MG63 (cell line): ENCODE measurements around the gene FBXO21. TPM values are rescaled to one million over a fixed set of nuclear protein-coding genes. Genes with fewer than 3 reads are reported as not detected.
"Not testable (repeated sequence)": the region's sequence is repeated elsewhere in the genome, so short reads cannot be mapped to it uniquely, and the experiment has no call there.

Experiments used
- DNase-seq: peaks from one replicate; pipeline ENCODE4 v3.0.0-alpha.2; 2020
- H3K27me3 ChIP-seq: fragments of 250-450 bp; sonication (Bioruptor Pico); 2 replicates; pipeline ENCODE4 v1.5.1; 2020; ENCODE audit warnings: mild to moderate bottlenecking, moderate library complexity
- H3K36me3 ChIP-seq: fragments of 250-450 bp; sonication (Bioruptor Pico); 2 replicates; pipeline ENCODE4 v1.5.1; 2020; ENCODE audit warnings: mild to moderate bottlenecking, moderate library complexity
- H3K4me3 ChIP-seq: fragments of 250-450 bp; sonication (Bioruptor Pico); 2 replicates; pipeline ENCODE4 v1.5.1; 2020; ENCODE audit warnings: mild to moderate bottlenecking, moderate library complexity
- H3K9me3 ChIP-seq: fragments of 250-450 bp; sonication (Bioruptor Pico); 2 replicates; pipeline ENCODE4 v1.5.1; 2020; ENCODE audit warnings: mild to moderate bottlenecking, moderate library complexity
- total RNA-seq: library from RNA; depleted of rRNA; stranded (reverse); fragments of >200 nt; shearing (Covaris generic); gene quantifications from 2 replicates; pipeline ENCODE4 v1.2.3, GENCODE V29; 2014; ENCODE audit warnings: low replicate concordance

Gene FBXO21
- total RNA-seq, 1 experiment from 2014 or later: 10.4 TPM

- Histone ChIP-seq H3K4me3 (no peak overlapping the region), H3K36me3 (peaks cover 27% of the 10 kb centered on the region), H3K27me3 (no peaks in the 10 kb centered on the region), H3K9me3 (no peaks in the 10 kb centered on the region)
- DNase-seq: no peak
Measured at GRCh38 chr12:117187421-117187820, 2.8 kb downstream of the FBXO21 start.

DNA sequence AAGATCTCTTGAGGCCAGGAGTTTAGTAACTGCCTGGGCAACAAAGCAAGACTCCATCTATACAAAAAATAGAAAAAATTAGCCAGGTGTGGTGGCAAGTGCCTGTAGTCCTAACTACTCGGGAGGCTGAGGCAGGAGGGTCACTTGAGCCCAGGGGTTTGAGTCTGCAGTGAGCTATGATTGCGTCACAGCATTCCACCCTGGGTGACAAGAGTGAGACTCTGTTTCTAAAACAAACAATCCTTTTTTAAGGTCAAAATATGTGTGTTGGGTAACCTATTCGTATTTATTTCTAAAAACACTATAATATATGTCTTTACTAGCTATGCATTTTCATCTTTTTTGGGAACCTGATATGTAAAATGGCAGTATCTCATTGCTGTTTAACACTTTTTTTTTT, 7.4 kb downstream of the FBXO21 start:
- Histone ChIP-seq H3K27me3 (no peaks in the 10 kb centered on the region), H3K9me3 (peaks cover 3% of the 10 kb centered on the region; the same call in 1 of the 2 replicates), H3K36me3 (peaks cover 38% of the 10 kb centered on the region), H3K4me3 (no peak overlapping the region)
- no peak for DNase-seq

- not testable (repeated sequence) for H3K4me3 ChIP-seq, H3K27me3 ChIP-seq, H3K9me3 ChIP-seq, DNase-seq
- peaks cover 35% of the 10 kb centered on the region for H3K36me3 ChIP-seq
Measured at GRCh38 chr12:117181468-117181843, 8.8 kb downstream of the FBXO21 start.

GRCh38 chr12:117180758-117181467, 9.4 kb downstream of the FBXO21 start:
- peaks cover 32% of the 10 kb centered on the region for H3K36me3 ChIP-seq
- no peak for DNase-seq
- H3K9me3 ChIP-seq: peaks cover 3% of the 10 kb centered on the region; the same call in 1 of the 2 replicates
- H3K27me3 ChIP-seq: no peaks in the 10 kb centered on the region
- no peak overlapping the region for H3K4me3 ChIP-seq

DNA sequence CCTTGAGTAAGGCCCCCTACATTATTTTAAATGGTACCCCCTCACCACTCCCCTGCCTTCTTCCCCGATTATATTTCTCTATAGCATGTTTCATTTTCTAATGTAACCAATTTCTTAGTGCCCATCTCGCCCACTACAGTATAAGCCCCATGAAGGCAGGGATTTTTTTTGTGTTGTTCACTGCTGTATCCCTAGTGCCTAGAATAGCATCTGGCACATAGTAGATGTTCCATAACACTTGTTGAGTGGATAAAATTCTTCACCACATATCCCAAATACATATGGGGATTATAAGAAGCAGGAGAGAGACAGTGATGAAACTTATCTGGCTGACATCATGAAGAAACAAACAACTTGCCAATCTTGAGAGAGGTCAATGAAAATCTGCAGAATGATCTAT, 11.5 kb downstream of the FBXO21 start:
- H3K36me3 ChIP-seq: peaks cover 20% of the 10 kb centered on the region
- peaks cover 3% of the 10 kb centered on the region; the same call in 1 of the 2 replicates for H3K9me3 ChIP-seq
- H3K27me3 ChIP-seq: no peaks in the 10 kb centered on the region
- no peak overlapping the region for H3K4me3 ChIP-seq
- DNase-seq: no peak

- H3K36me3 ChIP-seq: peaks cover 17% of the 10 kb centered on the region
- DNase-seq: no peak
- no peaks in the 10 kb centered on the region for H3K27me3 ChIP-seq
- H3K9me3 ChIP-seq: peaks cover 3% of the 10 kb centered on the region; the same call in 1 of the 2 replicates
- no peak overlapping the region for H3K4me3 ChIP-seq
Measured at GRCh38 chr12:117178301-117178700, 12.0 kb downstream of the FBXO21 start.

- DNase-seq: no peak
- no peaks in the 10 kb centered on the region for H3K27me3 ChIP-seq
- no peak overlapping the region for H3K4me3 ChIP-seq
- H3K36me3 ChIP-seq: peaks cover 10% of the 10 kb centered on the region
- no peaks in the 10 kb centered on the region for H3K9me3 ChIP-seq
Measured at GRCh38 chr12:117172168-117172567, 18.1 kb downstream of the FBXO21 start.

GRCh38 chr12:117171499-117172162, 18.6 kb downstream of the FBXO21 start:
- Histone ChIP-seq H3K36me3 (peaks cover 13% of the 10 kb centered on the region), H3K9me3 (no peaks in the 10 kb centered on the region), H3K27me3 (no peaks in the 10 kb centered on the region), H3K4me3 (no peak overlapping the region)
- no peak for DNase-seq

DNA sequence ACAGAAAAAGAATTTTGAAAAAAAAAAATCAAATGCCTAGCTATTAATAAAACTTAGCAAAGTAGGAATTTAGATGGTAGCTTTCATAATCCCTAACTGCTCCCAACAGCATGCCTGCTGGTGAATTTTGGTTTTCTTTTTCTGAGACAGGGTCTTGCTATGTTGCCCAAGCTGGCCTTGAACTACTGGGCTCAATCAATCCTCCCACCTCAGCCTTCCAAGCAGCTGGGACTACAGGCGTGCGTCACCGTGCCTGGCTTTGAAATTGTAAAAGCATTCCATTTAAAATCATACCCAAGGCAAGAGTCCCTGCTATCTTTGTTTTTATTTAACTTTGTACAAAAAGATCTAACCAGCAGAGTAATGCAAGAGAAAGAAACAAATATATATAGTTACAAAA, 20.7 kb downstream of the FBXO21 start:
- Histone ChIP-seq H3K36me3 (peaks cover 10% of the 10 kb centered on the region), H3K9me3 (no peaks in the 10 kb centered on the region), H3K4me3 (no peak overlapping the region), H3K27me3 (no peaks in the 10 kb centered on the region)
- DNase-seq: no peak

DNA sequence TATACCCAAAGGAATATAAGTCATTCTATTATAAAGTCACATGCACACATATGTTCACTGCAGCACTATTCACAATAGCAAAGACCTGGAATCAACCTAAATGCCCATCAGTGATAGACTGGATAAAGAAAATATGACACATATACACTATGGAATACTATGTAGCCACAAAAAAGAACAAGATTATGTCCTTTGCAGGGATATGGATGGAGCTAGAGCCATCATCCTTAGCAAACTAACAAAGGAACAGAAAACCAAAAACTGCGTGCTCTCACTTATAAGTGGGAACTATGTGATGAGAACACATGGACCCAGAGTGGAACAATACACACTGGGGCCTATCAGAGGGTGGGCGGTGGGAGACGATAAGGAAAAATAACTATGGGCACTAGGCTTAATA, 21.3 kb downstream of the FBXO21 start:
- H3K4me3 ChIP-seq: no peak overlapping the region
- H3K36me3 ChIP-seq: peaks cover 10% of the 10 kb centered on the region
- no peaks in the 10 kb centered on the region for H3K9me3 ChIP-seq

DNA sequence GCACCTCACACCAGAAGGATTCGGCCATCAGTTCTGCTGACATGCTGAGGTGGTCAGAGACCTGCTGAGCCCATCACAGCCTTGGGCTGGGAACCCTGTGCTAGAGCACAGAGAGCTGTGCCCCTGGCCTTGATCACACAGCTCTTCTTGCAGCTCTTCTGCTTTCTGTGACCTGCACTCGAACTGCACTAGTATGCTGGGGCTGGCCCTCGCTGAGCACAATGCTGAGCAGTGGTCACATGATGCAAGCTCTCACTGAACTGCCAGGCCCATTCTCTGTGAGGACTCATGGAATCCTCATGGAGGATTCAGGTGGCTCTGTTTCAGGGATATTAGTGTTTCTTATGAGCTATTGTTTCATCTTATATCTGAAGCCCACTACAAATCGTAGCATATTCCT, 22.5 kb downstream of the FBXO21 start:
- no peak overlapping the region for H3K4me3 ChIP-seq

More for the DNA sequence above, 21.3 kb downstream of the FBXO21 start:
- DNase-seq: no peak
- no peaks in the 10 kb centered on the region for H3K27me3 ChIP-seq

GRCh38 chr12:117166107-117166506, 24.2 kb downstream of the FBXO21 start:
- no peak for DNase-seq
- no peaks in the 10 kb centered on the region for H3K27me3 ChIP-seq
- H3K4me3 ChIP-seq: no peak overlapping the region
- H3K9me3 ChIP-seq: no peaks in the 10 kb centered on the region
- H3K36me3 ChIP-seq: peaks cover 12% of the 10 kb centered on the region

More for the DNA sequence above, 22.5 kb downstream of the FBXO21 start:
- Histone ChIP-seq H3K9me3 (no peaks in the 10 kb centered on the region), H3K36me3 (peaks cover 12% of the 10 kb centered on the region), H3K27me3 (no peaks in the 10 kb centered on the region)
- DNase-seq: no peak

- Histone ChIP-seq H3K4me3 (no peak overlapping the region), H3K27me3 (no peaks in the 10 kb centered on the region), H3K36me3 (peaks cover 10% of the 10 kb centered on the region), H3K9me3 (no peaks in the 10 kb centered on the region)
- no peak for DNase-seq
Measured at GRCh38 chr12:117165342-117165741, 24.9 kb downstream of the FBXO21 start.

DNA sequence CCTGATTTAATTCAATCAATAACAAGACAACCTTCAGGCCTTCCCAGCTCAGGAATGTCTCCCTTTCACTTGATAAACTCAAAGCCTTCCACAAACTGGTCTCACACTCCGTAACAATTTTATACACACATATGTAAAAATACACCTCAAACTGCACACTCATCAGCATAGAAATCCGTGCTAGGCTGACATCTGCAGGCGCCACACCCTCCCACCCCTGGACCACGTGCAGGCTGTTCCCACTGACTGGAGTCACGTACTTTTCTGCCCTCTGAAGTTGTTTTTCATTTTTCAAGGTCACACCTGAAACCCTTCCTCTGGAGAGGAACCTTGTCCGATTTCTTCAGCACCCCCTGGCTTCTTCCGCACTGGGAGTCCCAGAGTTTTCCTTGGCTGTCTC, 27.6 kb downstream of the FBXO21 start:
- DNase-seq: no peak
- no peak overlapping the region for H3K4me3 ChIP-seq
- H3K36me3 ChIP-seq: peaks cover 8% of the 10 kb centered on the region
- H3K27me3 ChIP-seq: no peaks in the 10 kb centered on the region
- no peaks in the 10 kb centered on the region for H3K9me3 ChIP-seq

- no peaks in the 10 kb centered on the region for H3K9me3 ChIP-seq
- peaks cover 7% of the 10 kb centered on the region for H3K36me3 ChIP-seq
- no peak overlapping the region for H3K4me3 ChIP-seq
- H3K27me3 ChIP-seq: no peaks in the 10 kb centered on the region
- DNase-seq: no peak
Measured at GRCh38 chr12:117162167-117162539, 28.1 kb downstream of the FBXO21 start.

DNA sequence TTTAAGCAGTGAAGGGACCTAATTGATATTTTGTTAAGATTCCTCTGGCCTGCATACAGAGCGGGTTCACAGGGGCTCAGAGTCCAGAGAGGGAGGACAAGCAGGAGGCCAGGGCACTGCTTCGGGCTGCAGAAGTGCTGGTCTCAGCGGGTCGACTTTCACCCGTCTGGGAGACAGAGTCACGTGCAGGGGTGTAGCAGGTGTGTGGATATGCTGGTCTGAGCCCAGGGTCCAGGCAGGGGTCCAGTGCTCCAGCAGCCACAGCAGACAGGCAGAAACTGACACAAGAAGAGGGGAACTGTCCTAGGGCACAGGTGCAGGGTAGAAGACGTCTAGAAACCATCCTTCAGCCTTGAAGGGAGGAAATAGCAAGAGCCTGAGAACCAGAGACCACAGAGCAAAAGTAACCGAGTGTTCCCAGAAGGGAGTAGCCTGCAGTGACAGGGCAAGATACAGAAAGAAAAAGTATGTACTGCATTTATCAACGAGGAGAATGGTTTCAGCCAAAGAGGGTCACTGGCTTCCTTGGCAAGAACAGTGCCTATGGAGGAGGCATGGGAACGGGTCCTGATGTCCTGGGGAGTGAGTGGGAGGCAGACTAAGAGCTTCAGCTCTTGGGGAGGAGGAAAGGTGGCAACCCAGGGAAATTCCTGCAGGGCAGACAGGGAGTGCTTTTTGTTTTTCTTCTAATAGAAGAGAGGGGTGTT, 28.7 kb downstream of the FBXO21 start:
- Histone ChIP-seq H3K4me3 (no peak overlapping the region), H3K27me3 (no peaks in the 10 kb centered on the region), H3K9me3 (no peaks in the 10 kb centered on the region), H3K36me3 (peaks cover 4% of the 10 kb centered on the region; the same call in 1 of the 2 replicates)
- no peak for DNase-seq

- no peaks in the 10 kb centered on the region for H3K9me3 ChIP-seq
- H3K27me3 ChIP-seq: no peaks in the 10 kb centered on the region
- no peak overlapping the region for H3K4me3 ChIP-seq
- peaks cover 9% of the 10 kb centered on the region for H3K36me3 ChIP-seq
- no peak for DNase-seq
Measured at GRCh38 chr12:117159674-117160073, 30.6 kb downstream of the FBXO21 start.
